ENCODE results near the gene DCK.

GRCh38 chr4:71009890-71010588, 16.6 kb downstream of the DCK start:
- TF ChIP-seq CTCF (IDR thresholded peaks at IDR 0.05) = no peak
- no peak for TF ChIP-seq POLR2A (IDR thresholded peaks at IDR 0.05)

Data from lower leg skin (tissue), 3 donors.